Endometrium (tissue), 2 donors: Measurements from ENCODE around the gene NCAM1.

Source experiments
- FAIRE-seq: peaks from 2 replicates; lab custom pipeline; 2012; peaks lifted over from hg19 to GRCh38; lab: Jason Lieb, UNC
- donor health status: control.
- donor health status: control.

NCAM1 gene

GRCh38 chr11:113085446-113085845 lies 124.2 kb downstream of the NCAM1 start:
- no peak for FAIRE-seq

GRCh38 chr11:113087706-113088105 lies 126.5 kb downstream of the NCAM1 start:
- FAIRE-seq: no peak

- FAIRE-seq: no peak
Observed at GRCh38 chr11:113090716-113091480, 129.7 kb downstream of the NCAM1 start.

GRCh38 chr11:113091481-113091780 lies 130.2 kb downstream of the NCAM1 start:
- no peak for FAIRE-seq

GRCh38 chr11:113096648-113097047 lies 135.4 kb downstream of the NCAM1 start:
- FAIRE-seq: no peak

GRCh38 chr11:113103932-113104690 lies 142.9 kb downstream of the NCAM1 start:
- no peak for FAIRE-seq

GRCh38 chr11:113104691-113105251 lies 143.6 kb downstream of the NCAM1 start:
- FAIRE-seq: no peak

- FAIRE-seq: no peak
Observed at GRCh38 chr11:113105592-113105991, 144.4 kb downstream of the NCAM1 start.

- no peak for FAIRE-seq
Observed at GRCh38 chr11:113106507-113106906, 145.3 kb downstream of the NCAM1 start.

GRCh38 chr11:113110046-113110445 lies 148.8 kb downstream of the NCAM1 start:
- FAIRE-seq: no peak

- FAIRE-seq: no peak
Observed at GRCh38 chr11:113111156-113111555, 149.9 kb downstream of the NCAM1 start.

- FAIRE-seq: no peak
Observed at GRCh38 chr11:113112307-113112706, 151.1 kb downstream of the NCAM1 start.

- no peak for FAIRE-seq
Observed at GRCh38 chr11:113113801-113114704, 152.8 kb downstream of the NCAM1 start.

GRCh38 chr11:113114705-113115027 lies 153.4 kb downstream of the NCAM1 start:
- no peak for FAIRE-seq

GRCh38 chr11:113118104-113118503 lies 156.9 kb downstream of the NCAM1 start:
- no peak for FAIRE-seq

GRCh38 chr11:113119074-113119473 lies 157.9 kb downstream of the NCAM1 start:
- FAIRE-seq: no peak

- no peak for FAIRE-seq
Observed at GRCh38 chr11:113119966-113120736, 158.9 kb downstream of the NCAM1 start.

- FAIRE-seq: no peak
Observed at GRCh38 chr11:113121746-113122145, 160.5 kb downstream of the NCAM1 start.

GRCh38 chr11:113124006-113124405 lies 162.8 kb downstream of the NCAM1 start:
- FAIRE-seq: no peak

- FAIRE-seq: no peak
Observed at GRCh38 chr11:113124578-113124977, 163.4 kb downstream of the NCAM1 start.

- FAIRE-seq: no peak
Observed at GRCh38 chr11:113129261-113129992, 168.2 kb downstream of the NCAM1 start.
